HG02943 (cell line): ENCODE data around the gene KAT2A.

Experiments used
- ATAC-seq: cut with Tn5 transposase; IDR thresholded peaks from one replicate; pipeline ENCODE4 v1.9.1; 2021; ENCODE audit warnings: mild to moderate bottlenecking, low read depth, moderate library complexity; ENCODE audit not compliant: unreplicated experiment

Gene KAT2A

DNA sequence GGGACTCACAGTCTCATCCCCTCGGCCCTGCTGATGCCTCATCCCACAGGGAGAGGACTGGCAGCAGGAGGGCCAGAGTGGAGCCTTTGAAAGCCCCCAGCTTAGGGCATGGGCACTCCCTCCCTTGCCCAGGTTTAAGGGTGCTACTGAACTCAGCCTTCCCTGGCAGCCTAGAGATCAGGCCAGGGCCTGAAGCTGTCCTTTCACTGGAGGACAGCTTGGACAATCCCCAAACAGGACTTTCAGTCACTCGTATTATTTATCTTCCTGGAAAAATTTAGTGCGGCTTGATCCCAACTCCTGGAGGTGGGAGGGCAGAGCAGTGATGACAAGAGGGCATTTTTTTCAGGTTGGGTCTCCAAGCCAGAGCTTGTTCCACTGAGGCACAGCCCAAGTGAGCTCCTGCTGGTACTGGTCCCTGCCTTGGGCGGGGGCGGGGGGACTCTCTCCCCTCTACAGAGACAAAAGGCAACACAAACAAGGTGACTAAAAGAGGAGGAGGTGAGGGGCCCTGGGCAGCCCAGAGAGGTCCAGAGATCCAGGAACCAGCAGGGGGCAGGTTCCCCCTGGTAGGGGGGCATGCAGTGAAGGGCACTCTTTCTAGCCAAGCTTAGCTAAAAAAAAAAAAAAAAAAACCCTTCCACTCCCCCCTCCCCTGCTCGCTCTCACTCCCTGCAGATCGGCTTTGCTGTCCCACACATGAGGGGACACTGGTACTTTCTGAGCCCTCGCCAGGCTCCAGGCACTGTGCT lies 24.6 kb downstream of the KAT2A start:
- no peak for ATAC-seq

DNA sequence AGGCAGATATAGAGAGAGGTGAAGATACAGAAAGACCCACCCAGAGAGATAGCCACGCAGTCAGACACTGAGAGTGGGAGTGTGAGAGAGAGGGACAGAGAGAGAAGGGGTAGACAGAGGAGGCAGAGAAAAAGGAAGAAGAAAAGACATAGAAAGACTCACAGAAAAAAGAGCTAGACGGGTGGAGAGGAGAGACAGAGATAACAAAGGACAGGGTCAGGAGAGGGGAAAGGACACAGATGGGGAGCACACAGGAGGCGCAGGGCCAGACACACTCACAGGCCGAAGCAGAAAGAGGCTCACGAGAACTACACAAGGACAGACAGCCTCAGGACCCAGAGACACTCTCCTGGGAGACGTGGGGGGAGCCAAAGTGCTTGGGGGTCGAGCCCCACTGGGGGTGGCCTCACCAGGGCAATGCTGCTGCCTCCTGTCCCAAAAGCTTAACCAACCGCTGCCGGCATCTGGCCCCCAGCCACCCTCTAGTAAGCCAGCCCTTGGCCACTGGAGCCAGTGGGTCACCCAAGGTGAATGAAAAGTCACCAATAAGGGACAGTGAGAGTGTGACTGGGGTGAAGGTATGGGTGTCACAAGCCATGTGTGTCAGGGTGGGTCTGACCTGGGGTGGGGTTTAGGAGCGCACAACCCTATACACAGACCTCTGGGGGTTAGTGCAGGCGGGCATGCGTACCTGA lies 26.6 kb downstream of the KAT2A start:
- ATAC-seq: no peak

DNA sequence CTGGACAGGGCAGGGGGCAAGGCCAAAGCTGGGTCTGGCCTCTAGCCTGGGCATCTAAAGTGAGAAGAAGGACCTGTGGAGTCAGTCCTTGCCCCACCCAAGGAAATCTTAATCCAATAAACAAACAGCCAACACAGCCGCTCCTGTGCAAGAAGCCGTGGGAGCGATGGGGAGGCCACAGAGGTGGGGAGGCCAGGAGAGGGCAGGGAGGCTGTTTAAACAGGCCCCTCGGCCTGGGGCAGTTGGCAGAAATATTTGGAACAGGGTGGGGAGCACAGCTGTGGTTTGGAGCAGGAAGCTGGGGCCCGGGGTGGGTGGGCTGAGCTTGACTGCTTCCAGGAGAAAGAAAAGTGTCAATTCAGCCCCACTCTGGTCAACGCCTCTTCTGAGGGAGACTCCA lies 28.2 kb downstream of the KAT2A start:
- ATAC-seq: no peak

DNA sequence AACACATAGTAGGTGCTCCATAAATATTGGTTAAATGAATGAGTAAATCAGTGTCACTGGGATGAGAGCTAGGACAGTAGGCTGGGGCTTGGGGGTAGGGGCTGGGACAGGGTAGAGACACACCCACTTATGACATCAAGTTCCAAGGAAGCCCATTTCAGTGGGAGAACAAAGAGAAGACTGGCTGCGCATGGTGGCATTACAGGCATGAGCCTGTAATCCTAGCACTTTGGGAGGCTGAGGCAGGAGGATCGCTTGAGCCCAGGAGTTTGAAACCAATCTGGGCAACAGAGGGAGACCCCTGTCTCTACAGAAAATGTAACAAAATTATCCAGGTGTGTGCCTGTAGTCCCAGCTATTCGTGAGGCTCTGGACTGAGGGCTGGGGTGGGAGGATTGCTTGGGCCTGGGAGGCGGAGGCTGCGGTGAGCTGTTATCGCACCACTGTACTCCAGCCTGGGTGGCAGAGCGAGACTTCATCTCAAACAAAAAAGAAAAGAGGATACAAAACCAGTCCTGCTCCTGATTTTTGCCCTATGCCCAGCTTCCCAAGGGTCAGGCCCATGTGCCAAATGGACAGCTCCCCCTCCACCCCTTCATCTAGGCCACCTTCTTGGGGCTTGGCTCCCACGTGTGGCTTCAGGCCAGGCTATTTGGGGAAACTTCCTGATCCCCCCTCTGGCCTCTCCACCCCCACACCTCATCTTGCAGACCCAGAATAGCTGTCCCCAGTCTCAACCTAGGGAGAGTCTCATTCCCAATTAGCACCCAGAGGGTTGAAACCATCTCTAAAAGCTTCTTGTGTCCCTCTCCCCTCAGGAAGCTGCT lies 30.0 kb downstream of the KAT2A start:
- no peak for ATAC-seq

DNA sequence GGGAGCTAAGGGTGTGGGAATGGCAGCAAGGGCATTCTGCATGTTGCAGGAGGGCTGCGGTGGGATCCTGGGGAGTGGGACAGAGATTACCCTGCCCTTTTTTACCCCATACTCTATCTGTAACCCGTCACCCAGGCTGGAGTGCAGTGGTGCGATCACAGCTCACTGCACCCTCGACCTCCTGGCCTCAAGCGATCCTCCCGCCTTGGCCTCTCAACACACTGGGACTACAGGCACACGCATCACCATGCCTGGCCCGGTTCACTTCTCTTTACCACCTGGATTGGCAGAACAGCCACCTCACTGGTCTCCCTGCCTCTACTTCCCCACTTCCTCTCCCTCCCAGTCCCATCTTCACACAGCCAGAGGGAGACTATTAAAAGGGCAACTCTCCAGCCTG lies 32.4 kb downstream of the KAT2A start:
- no peak for ATAC-seq

DNA sequence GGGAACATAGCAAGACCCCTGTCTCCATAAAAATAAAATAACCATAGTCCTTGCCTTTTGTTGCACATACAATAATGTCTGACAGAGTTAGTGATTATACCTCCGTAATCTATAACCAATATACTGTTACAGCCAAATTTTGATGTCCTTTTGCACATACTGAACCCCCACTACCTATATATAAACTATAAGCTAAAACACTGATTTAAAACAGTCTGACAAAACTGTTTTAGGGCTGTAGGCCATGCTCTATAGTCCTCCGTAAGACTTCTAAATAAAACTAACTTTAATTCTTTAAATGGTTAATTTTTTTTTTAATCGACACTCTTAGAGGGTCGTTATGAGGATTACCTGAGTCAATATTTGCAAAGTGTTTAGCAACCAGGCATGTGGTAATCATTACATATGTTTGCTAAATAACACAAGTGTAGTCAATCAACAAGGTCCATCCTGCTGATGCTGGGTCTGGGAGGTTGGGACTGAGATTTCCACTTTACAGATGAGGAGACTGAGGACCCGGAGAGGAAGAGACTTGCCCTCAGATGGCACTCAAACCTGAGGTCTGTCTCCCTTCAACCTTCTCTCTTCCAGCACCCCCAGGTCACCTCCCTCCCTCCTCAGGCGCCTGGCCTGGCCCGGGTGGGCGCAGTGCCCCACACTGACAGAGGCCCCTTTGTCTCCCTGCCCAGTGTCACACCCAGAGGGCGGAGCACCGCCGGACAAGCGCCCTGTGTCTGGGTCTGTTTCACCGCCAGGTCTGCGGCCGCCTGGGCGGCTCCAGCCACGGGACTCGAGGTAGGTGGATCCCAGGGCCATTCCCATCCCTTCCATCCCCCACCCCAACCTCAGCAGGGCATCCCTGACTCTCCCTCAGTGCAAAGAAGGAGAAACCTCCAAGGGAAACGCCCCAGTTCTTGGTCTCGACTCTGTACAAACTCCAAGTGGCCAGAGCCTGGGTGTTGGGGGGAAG lies 33.1 kb downstream of the KAT2A start:
- ATAC-seq: no peak

DNA sequence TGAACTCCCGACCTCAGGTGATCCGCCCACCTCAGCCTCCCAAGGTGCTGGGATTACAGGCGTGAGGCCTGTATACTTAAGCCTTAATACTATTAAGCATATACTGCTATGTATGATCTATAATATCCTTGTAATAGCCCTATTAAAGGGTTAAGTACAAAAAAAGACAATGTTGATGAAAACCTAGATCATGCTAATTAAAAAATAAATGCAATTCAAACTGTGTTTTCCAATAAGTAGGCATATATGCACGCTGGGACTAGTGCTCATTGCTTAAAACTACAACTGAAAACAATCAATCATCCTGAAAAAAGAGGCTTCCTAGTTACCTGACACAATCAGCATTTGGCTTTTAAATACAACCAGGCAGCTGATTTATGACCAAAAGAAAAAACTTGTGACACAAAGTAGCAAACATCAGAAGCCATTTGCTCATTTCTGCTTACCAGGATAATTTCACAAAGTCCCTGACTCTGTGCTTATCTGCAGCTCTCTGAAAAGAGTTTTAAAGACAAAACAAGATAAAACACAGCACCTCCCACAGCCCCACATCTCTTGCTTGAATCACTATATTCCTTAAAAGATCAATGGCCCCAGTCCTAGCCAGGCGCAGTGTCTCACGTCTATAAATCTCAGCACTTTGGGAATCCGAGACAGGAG lies 34.0 kb downstream of the KAT2A start:
- no peak for ATAC-seq

DNA sequence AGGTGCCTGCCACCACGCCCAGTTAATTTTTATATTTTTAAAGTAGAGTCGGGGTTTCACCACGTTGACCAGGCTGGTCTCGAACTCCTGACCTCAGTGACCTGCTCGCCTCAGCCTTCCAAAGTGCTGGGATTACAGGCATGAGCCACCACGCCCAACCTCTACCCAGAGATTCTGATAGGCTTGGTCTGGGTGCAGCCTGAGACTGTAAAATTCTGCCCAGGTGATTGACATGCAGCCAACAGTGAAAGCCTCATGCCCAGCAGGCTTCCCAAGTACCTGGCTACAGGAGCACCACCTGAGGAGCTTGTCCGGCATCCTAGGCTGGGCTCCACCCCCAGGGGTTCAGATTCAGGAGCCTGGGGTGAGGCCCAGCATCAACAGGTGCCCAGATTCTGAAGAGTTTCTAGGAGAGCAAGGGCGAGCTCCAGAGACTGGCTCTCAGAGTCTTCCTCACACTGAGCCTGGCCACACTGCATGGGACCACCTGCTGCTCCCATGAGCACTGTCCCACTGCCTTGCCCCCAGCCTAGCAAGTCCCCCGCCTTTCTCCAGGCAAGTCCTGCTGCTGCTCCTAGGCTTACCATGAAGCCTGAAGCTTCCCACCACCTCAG lies 39.5 kb downstream of the KAT2A start:
- no peak for ATAC-seq

DNA sequence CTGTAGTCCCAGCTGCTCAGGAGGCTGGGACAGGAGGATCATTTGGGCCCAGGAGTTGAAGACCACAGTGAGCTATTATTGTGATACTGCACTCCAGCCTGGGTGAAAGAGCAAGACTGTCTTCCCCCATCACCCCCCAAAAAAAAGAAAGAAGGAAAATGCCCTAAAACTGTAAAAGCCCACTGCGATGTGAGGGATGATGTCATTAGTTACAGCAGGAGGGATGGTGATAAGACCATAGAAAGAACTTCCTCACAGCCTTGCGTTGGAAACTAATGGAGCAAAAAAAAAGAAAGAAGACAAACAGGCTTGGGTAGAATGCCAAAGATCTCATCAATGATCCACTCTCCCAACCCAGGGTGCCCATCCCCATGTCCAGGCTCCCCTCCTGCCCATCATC lies 41.6 kb downstream of the KAT2A start:
- ATAC-seq: no peak

DNA sequence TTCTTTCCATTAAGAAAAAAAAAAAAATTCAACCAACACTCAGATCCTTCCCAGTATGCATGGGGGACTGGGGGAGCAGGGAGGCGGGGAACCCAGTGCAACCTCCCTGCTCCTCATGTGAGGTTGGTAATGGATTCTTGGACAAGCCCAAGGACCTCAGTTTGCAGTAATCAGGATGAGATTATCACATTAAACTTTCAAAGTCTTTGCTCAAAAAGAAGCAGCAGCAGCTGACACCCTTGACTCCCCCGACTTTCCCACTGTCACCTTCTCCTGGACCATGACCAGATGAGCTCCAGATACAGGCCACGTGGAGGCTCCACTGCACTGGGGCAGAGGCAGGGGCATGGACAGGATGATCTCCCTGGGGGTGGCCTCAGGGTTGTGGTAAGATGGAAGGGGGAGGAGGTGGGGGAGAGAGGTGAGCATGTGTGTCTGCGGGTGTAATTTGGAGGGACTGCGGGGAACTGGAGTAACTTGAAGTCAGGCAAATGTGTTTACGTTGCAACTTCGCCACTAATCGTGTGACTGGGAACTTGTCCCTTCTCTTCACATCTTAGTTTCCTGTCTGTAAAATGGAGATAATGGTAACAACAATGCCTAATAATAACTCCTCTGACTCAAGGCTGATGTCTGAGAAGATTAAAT lies 42.6 kb downstream of the KAT2A start:
- ATAC-seq: no peak

DNA sequence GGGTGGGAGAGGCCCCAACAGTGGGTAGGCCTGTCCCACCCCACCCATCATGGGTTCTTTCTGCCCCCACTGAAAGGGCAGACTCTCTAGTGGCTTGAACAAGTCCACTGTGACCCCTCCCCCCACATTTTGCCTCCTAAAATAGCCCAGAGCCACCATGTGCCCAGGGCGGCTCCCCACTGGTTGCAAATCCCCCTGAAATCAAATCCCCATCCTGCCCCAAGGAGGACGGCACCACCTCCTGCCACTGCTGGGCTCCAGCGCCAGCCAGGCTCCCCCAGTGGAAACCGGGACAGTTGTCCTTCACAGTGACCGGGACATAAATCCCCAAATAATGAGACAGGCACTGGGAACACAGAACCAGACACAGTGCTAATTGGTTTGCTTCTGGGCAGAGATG lies 43.4 kb downstream of the KAT2A start:
- ATAC-seq: no peak

DNA sequence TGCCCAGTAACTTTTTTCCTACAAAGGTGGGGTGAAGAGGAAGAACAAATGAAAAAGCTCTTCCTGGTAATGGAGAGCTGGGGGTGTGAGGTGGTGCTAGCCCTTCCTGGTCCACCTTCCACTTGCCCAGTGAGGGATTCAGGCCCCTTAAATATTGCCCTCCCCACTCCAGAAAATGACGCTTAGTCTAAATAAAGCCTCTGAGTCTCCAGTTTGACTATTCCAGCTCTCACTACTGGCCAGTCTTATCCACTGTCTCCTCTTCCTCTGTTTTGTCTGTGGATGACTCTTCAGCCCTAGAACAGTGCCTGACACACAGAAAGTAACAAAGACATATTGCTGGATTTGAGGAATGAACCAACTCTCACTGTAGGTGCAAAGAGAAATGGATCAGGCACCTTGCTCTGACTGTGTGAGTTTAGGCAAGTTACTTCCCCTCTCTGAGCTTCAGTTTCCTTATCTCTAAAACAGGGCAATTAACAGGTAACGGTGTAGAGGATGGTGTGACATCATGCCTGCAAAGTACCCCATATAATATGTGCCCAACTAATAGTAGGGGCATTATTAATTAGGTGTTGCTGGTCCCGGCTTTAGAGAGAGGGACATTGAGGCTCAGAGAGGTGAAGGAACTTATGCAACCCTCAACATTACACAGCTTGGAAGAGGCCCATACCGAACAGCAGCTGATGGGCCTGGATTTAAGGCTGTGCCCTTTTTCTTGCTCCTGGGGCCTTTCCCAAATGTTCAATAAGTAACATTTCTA lies 44.2 kb downstream of the KAT2A start:
- ATAC-seq: no peak

DNA sequence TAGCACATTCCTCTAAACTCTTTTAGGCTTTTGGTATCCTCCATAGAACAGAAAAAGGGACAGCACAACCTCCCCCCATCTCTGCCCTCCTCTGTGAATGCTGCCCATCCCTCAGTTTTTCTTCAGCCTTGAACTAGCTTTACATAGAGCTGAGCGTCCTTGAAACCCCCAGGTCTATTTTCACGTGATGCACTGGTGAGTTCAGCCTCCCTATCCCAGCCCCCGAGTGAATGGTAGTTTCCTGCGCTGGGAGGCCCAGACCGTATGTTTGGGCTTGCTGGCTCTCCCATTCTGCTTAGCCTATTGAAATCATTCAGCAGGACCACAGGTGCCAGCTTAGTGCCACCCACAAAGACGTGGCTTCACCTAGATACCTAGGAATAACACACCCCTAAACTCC lies 45.4 kb downstream of the KAT2A start:
- ATAC-seq: no peak

DNA sequence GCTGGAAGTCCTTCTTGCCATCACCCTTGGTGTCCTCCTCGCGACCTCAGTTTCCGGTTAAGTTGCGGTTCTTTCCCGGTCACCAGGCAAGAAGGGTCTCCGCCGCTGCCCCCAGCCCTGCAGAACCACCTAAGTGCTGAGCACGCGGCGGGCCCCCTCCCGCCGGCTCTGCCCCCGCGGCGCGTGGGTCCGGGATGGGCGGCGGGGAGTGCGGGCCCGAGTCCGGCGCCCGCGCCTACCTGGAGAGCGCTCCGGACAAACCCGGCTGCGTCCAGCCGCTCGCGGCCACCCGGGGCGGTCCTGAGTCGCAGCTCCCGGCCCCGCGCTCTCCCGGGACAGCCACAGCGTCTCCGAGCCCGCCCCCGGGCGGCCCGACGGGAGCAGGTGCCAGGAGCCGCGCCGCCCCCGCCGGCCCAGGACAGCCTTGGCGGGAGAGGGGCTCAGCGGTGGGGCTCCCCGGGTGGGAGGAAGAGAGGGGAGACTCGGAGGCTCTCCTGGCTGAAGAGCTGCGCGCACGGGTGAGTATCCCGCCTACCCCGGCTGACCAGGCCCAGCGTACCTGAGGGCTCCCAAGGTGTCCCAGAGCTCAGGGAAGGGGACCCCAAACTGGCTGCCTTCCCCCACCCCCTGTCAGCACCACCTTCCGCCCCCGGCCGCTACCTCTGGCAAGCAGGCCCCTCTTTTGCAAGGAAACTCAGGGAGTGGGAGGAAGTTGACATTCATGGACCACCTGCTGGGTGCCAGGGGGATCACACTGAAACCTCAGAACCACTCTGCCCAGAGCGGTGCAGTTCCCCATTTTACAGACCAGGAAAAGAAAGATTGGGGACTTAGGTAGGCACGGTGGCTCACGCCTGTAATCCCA lies 48.6 kb downstream of the KAT2A start:
- no peak for ATAC-seq

DNA sequence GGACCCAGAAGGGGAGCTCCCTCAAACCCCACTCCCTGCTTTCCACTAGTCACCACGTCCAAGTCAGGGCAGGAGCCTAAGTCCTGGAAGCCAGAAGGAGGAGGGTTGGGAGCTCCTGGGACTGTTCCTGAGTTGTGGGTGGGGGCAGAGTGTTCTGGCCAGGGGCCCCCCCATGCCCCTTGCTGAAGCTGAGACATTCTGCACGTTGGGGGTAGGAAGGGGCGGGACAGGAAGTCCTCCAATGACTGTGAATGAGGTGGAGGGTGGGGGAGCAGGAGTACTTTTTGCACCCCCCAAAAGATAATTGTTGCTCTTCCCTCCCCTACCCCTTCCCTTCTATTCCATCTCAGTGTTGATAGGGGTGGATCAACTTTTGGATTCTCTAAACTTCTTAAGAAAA lies 49.4 kb downstream of the KAT2A start:
- no peak for ATAC-seq

DNA sequence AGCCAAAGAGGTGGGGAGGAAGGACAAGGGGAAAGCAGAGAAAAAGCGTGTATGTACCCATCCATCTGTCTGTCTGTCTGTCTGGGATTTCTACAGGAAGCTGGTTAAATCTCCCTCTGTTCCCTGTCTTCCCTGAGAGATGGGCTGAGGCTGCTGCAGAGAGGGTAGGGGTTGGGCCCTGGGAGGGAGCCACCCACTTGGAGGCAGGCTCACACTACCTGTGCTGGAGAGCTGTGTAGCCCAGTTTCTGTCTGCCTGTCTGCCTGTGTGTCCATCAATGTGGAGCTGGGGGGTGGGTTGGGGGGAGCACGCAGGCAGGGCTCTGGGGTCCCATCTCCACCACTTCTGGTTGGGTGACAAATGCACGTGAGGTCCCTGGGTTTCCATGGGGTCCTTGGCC lies 52.2 kb downstream of the KAT2A start:
- ATAC-seq: no peak

DNA sequence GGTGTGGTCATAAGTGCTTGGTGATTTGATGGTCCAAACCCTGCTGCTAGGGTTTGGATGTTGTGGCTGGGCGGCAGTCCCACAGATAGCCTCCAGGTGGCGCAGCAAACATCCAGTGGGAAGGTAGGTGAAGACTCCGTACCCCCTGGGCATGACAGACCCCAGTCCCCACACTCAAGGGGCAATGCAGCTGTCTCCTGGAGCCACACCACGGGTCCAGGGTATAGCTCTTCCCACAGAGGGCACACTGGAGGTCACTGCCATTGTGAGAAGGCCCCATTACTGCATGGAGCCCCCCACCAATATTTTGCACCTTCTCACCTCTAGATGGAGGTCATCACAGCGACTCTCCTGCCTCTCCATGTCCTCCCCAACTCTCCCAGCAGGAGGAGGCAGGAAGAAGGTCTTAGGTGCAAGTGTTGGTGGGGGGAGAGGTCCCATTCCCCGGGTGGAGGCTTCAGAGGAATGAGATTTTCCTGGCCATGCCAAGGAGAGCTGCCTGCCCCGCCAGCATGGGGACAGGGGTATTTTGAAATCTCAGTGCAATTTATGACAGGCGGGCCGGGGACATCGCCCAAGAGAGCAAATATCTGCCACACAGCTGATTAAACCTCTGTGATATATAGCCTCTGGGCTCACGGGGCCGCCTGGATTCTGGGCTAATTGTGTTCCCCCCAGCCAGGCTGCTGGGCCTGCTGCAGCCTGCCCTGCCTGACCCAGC lies 53.6 kb downstream of the KAT2A start:
- no peak for ATAC-seq
